ENCODE measurements around the gene NUP188.
A peak's percentile ranks its signal among the peaks of the same experiment; 100 is the strongest.

Gene NUP188

DNA sequence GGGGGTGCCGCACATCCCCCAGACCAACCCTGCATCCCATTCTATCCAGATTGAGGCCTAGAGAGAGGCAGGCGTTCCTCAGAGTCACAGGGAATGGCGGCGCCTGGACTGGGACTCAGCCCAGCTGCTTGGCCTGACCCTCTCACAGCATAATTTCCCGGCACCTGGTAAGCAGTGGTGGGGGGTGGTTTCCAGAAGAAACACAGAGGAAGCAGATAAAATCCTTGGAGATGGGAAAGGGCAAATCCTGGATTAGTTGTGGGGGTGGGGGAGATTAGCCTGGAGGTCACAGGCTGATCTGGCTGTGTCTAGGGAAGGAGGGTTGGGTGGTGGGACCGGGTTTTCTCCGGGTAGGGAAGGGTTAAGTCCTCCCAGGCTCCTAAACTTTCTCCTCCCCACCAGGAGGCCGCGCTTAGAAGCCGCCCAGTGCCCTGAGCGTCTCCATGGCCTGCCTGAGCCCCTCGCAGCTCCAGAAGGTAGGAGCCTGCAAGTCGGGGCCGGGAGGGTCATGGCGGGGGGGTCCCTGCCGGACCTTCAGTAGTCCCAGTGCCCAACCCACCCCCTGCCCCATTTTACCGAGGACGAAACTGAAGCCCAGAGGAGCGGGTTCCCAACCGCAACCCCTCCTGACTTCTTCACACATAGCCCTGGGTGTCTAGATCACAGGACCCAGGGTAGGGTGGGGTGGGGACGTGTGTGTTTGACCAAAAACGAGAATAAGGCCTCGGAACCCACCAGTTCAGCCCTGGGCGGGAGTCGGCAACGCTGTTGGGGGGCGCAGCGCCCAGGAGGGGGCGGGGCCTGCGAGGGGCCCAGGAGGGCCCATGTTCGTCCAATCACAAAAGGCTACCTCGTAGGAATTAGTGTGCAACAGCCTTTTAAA is 25.4 kb upstream of the NUP188 start:
- TF ChIP-seq ESRRG (CRISPR knock-in tag; IDR thresholded peaks at IDR 0.05): no peak
- TF ChIP-seq, protein P1, sequence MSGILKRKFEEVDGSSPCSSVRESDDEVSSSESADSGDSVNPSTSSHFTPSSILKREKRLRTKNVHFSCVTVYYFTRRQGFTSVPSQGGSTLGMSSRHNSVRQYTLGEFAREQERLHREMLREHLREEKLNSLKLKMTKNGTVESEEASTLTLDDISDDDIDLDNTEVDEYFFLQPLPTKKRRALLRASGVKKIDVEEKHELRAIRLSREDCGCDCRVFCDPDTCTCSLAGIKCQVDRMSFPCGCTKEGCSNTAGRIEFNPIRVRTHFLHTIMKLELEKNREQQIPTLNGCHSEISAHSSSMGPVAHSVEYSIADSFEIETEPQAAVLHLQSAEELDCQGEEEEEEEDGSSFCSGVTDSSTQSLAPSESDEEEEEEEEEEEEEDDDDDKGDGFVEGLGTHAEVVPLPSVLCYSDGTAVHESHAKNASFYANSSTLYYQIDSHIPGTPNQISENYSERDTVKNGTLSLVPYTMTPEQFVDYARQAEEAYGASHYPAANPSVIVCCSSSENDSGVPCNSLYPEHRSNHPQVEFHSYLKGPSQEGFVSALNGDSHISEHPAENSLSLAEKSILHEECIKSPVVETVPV (CRISPR knock-in tag; IDR thresholded peaks at IDR 0.05): no peak
- no peak for TF ChIP-seq SNAI2 (CRISPR knock-in tag; IDR thresholded peaks at IDR 0.05)
- no peak for TF ChIP-seq ZNF70 (CRISPR knock-in tag; IDR thresholded peaks at IDR 0.05)

DNA sequence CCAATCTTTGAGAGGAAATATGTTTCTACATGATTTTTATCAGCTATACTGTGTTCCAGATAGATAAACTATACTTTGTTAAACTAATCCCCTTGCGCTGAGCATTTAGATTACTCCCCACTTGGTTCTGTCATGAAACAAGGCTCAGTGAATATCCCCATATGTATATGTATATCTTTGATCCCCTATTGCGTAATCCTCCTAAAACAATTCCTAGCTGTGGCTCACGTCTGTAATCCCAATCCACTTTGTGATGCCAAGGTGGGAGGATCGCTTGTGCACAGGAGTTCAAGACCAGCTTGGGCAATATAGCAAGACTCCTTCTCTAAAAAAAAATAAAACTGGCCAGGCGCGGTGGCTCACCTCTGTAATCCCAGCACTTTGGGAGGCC is 24.0 kb upstream of the NUP188 start:
- no peak for ATAC-seq
- TF ChIP-seq OSR1 (CRISPR knock-in tag; IDR thresholded peaks at IDR 0.05) (no peak), ZNF70 (CRISPR knock-in tag; IDR thresholded peaks at IDR 0.05) (no peak), ARNTL (CRISPR knock-in tag; IDR thresholded peaks at IDR 0.05; ENCODE audit: borderline replicate concordance, low read depth) (no peak), ESRRG (CRISPR knock-in tag; IDR thresholded peaks at IDR 0.05) (no peak), CSDC2 (CRISPR knock-in tag; IDR thresholded peaks at IDR 0.05) (no peak), ZNF8 (CRISPR knock-in tag; IDR thresholded peaks at IDR 0.05) (no peak), TCF4 (CRISPR knock-in tag; IDR thresholded peaks at IDR 0.05; ENCODE audit: borderline replicate concordance) (no peak), ISL1 (CRISPR knock-in tag; IDR thresholded peaks at IDR 0.05) (no peak), ZFP3 (CRISPR knock-in tag; IDR thresholded peaks at IDR 0.05) (no peak)
- TF ChIP-seq, protein P2, sequence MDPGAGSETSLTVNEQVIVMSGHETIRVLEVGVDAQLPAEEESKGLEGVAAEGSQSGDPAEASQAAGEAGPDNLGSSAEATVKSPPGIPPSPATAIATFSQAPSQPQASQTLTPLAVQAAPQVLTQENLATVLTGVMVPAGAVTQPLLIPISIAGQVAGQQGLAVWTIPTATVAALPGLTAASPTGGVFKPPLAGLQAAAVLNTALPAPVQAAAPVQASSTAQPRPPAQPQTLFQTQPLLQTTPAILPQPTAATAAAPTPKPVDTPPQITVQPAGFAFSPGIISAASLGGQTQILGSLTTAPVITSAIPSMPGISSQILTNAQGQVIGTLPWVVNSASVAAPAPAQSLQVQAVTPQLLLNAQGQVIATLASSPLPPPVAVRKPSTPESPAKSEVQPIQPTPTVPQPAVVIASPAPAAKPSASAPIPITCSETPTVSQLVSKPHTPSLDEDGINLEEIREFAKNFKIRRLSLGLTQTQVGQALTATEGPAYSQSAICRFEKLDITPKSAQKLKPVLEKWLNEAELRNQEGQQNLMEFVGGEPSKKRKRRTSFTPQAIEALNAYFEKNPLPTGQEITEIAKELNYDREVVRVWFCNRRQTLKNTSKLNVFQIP (CRISPR knock-in tag; IDR thresholded peaks at IDR 0.05; ENCODE audit: borderline replicate concordance, low read depth): no peak
- TF ChIP-seq, protein P3, sequence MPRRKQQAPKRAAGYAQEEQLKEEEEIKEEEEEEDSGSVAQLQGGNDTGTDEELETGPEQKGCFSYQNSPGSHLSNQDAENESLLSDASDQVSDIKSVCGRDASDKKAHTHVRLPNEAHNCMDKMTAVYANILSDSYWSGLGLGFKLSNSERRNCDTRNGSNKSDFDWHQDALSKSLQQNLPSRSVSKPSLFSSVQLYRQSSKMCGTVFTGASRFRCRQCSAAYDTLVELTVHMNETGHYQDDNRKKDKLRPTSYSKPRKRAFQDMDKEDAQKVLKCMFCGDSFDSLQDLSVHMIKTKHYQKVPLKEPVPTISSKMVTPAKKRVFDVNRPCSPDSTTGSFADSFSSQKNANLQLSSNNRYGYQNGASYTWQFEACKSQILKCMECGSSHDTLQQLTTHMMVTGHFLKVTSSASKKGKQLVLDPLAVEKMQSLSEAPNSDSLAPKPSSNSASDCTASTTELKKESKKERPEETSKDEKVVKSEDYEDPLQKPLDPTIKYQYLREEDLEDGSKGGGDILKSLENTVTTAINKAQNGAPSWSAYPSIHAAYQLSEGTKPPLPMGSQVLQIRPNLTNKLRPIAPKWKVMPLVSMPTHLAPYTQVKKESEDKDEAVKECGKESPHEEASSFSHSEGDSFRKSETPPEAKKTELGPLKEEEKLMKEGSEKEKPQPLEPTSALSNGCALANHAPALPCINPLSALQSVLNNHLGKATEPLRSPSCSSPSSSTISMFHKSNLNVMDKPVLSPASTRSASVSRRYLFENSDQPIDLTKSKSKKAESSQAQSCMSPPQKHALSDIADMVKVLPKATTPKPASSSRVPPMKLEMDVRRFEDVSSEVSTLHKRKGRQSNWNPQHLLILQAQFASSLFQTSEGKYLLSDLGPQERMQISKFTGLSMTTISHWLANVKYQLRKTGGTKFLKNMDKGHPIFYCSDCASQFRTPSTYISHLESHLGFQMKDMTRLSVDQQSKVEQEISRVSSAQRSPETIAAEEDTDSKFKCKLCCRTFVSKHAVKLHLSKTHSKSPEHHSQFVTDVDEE (CRISPR knock-in tag; IDR thresholded peaks at IDR 0.05): no peak
- TF ChIP-seq, protein P4, sequence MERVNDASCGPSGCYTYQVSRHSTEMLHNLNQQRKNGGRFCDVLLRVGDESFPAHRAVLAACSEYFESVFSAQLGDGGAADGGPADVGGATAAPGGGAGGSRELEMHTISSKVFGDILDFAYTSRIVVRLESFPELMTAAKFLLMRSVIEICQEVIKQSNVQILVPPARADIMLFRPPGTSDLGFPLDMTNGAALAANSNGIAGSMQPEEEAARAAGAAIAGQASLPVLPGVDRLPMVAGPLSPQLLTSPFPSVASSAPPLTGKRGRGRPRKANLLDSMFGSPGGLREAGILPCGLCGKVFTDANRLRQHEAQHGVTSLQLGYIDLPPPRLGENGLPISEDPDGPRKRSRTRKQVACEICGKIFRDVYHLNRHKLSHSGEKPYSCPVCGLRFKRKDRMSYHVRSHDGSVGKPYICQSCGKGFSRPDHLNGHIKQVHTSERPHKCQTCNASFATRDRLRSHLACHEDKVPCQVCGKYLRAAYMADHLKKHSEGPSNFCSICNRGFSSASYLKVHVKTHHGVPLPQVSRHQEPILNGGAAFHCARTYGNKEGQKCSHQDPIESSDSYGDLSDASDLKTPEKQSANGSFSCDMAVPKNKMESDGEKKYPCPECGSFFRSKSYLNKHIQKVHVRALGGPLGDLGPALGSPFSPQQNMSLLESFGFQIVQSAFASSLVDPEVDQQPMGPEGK (CRISPR knock-in tag; IDR thresholded peaks at IDR 0.05; ENCODE audit: borderline replicate concordance): no peak
- TF ChIP-seq, protein P1 (CRISPR knock-in tag; IDR thresholded peaks at IDR 0.05): no peak
- TF ChIP-seq, protein P5, sequence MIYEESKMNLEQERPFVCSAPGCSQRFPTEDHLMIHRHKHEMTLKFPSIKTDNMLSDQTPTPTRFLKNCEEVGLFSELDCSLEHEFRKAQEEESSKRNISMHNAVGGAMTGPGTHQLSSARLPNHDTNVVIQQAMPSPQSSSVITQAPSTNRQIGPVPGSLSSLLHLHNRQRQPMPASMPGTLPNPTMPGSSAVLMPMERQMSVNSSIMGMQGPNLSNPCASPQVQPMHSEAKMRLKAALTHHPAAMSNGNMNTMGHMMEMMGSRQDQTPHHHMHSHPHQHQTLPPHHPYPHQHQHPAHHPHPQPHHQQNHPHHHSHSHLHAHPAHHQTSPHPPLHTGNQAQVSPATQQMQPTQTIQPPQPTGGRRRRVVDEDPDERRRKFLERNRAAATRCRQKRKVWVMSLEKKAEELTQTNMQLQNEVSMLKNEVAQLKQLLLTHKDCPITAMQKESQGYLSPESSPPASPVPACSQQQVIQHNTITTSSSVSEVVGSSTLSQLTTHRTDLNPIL (CRISPR knock-in tag; IDR thresholded peaks at IDR 0.05; ENCODE audit: low read depth): no peak

More for the DNA sequence above, 25.4 kb upstream of the NUP188 start:
- no peak for ATAC-seq

DNA sequence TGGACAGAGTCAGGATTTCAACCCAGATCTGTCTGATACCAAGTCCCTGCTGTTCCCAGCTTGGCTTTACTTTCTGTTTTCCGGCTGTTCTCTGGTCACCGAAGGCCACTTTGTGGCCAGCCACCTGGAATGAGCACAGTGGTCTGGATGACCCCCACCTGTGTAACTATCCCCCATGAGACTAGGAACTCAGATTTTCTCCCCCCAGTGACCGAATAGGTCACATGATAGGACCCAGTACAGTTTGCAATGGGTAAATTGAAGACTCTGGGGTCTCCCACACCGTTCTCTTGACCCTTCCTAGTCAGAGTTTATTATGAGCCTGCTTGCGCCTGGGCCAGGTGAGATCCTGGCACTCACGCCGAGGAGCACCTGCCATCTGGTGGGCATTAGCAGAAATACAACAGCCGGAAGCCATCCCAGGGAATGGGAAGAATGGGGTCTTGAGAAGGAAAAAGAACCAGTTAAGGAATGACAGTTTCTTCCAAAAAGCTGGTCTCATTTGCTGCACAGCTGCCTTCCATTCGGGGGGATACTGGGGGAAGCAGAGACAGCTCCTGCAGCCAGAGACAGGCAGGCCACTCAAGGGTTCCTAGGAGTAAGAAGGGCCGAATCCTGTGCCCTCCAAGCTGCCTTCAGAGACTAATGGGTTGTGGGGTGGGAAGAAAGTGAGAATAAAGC is 19.6 kb upstream of the NUP188 start:
- peak; percentile 92 for ATAC-seq
- TF ChIP-seq TOX (CRISPR knock-in tag; IDR thresholded peaks at IDR 0.05; ENCODE audit: borderline replicate concordance) (no peak), GLIS3 (CRISPR knock-in tag; IDR thresholded peaks at IDR 0.05) (no peak), ESRRG (CRISPR knock-in tag; IDR thresholded peaks at IDR 0.05) (no peak), ARNTL (CRISPR knock-in tag; IDR thresholded peaks at IDR 0.05; ENCODE audit: borderline replicate concordance, low read depth) (no peak), TCF4 (CRISPR knock-in tag; IDR thresholded peaks at IDR 0.05; ENCODE audit: borderline replicate concordance) (no peak), RARB (CRISPR knock-in tag; IDR thresholded peaks at IDR 0.05) (no peak)
- TF ChIP-seq, protein P4 (CRISPR knock-in tag; IDR thresholded peaks at IDR 0.05; ENCODE audit: borderline replicate concordance): no peak
- TF ChIP-seq, protein P3 (CRISPR knock-in tag; IDR thresholded peaks at IDR 0.05): no peak

Measured in SK-N-SH treated with all-trans-retinoic acid at 6 μM for 48 hours (cell line).